AG04449 (cell line): ENCODE data around the gene PGM2L1.
"Not testable (repeated sequence)": the region's sequence is repeated elsewhere in the genome, so short reads cannot be mapped to it uniquely, and the experiment has no call there.

ENCODE experiments used
- CTCF ChIA-PET: fragments of 350-600 bp; formaldehyde crosslinking; extraction: SDS; loops from one replicate; lab custom pipeline; 2021; ENCODE audit warnings: antibody characterized with exemption; lab: Yijun Ruan, JAX
- POLR2A ChIA-PET: fragments of 400-600, 350-600 bp; formaldehyde crosslinking; extraction: SDS; loops from one replicate; lab custom pipeline; 2020; ENCODE audit warnings: antibody characterized with exemption, inconsistent platforms; lab: Yijun Ruan, JAX
- DNase-seq: peaks from one replicate; pipeline ENCODE4 v3.0.0-alpha.2; 2010; ENCODE audit warnings: low read depth, low spot score
- H3K4me3 ChIP-seq: 2 replicates; pipeline ENCODE4 v1.5.1; 2011; ENCODE audit warnings: low read depth, mild to moderate bottlenecking, control low read depth, low read length
- CTCF ChIP-seq: IDR thresholded peaks from one replicate; pipeline ENCODE4 v1.5.1; 2011; ENCODE audit warnings: mild to moderate bottlenecking, moderate library complexity, low read length, control low read depth, inconsistent platforms; ENCODE audit not compliant: insufficient read depth; ENCODE audit errors: missing control alignments

PGM2L1 gene

GRCh38 chr11:74339619-74340018 lies 58.6 kb downstream of the PGM2L1 start:
- H3K4me3 ChIP-seq: no peak overlapping the region
- ChIA-PET CTCF (no interaction called here), POLR2A (no interaction called here)
- DNase-seq: no peak
- TF ChIP-seq CTCF: no peak

- no peak for DNase-seq
- no peak overlapping the region for H3K4me3 ChIP-seq
- ChIA-PET CTCF (no interaction called here), POLR2A (no interaction called here)
- TF ChIP-seq CTCF: no peak
Measured at GRCh38 chr11:74338963-74339362, 59.3 kb downstream of the PGM2L1 start.

GRCh38 chr11:74333193-74333592 lies 65.0 kb downstream of the PGM2L1 start:
- no peak overlapping the region for H3K4me3 ChIP-seq
- DNase-seq: no peak
- POLR2A ChIA-PET: no interaction called here
- CTCF ChIA-PET: interaction anchor here (1.3 to 3.2 kb wide), 3 partner anchors 11 to 56 kb away, joined by 3 to 19 read pairs (median 3); no protein-coding TSS in a partner anchor
- TF ChIP-seq CTCF: no peak

- CTCF ChIA-PET: interaction anchor here (1.3 to 3.2 kb wide), 3 partner anchors 12 to 57 kb away, joined by 3 to 19 read pairs (median 3); no protein-coding TSS in a partner anchor
- no peak for TF ChIP-seq CTCF
- POLR2A ChIA-PET: no interaction called here
- H3K4me3 ChIP-seq: no peak overlapping the region
- no peak for DNase-seq
Measured at GRCh38 chr11:74332291-74332690, 65.9 kb downstream of the PGM2L1 start.

GRCh38 chr11:74331000-74331399 lies 67.2 kb downstream of the PGM2L1 start:
- POLR2A ChIA-PET, DNase-seq, H3K4me3 ChIP-seq, CTCF ChIA-PET: not testable (repeated sequence)

GRCh38 chr11:74330075-74330858 lies 68.0 kb downstream of the PGM2L1 start:
- CTCF ChIA-PET: interaction anchor here (1.1 to 1.5 kb wide), 3 partner anchors 9 to 74 kb away, joined by 3 to 10 read pairs (median 3); no protein-coding TSS in a partner anchor
- no peak for TF ChIP-seq CTCF
- POLR2A ChIA-PET: no interaction called here
- H3K4me3 ChIP-seq: no peak overlapping the region
- DNase-seq: no peak
